RKO (cell line): ENCODE data around the gene VEZT.
"Not testable (repeated sequence)": the region's sequence is repeated elsewhere in the genome, so short reads cannot be mapped to it uniquely, and the experiment has no call there.

Source experiments
- DNase-seq: peaks from one replicate; pipeline ENCODE4 v3.0.0-alpha.2; 2016; ENCODE audit warnings: low spot score

VEZT gene

DNA sequence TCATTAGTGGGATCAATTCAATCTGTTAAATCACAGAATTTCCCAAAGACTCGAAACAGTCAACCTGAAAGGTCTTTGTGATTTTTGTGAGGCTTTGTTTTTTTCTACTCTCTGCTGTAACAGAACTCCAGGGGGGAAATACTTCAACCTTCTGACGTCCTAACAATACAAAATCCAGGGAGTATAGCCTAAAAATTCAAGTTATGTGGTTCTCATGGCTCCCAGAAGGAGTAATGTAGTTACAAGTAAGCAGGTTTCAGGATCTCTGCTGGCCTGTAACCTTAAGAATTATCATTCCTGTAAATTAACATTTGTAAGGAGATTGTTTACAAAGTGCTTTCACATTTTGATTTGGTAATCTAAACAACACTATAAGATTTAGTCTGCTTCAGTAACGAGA, 39.9 kb downstream of the VEZT start:
- DNase-seq, result no peak

- no peak for DNase-seq
These were observed 40.5 kb downstream of the VEZT start for GRCh38 chr12:95258151-95258550.

DNA sequence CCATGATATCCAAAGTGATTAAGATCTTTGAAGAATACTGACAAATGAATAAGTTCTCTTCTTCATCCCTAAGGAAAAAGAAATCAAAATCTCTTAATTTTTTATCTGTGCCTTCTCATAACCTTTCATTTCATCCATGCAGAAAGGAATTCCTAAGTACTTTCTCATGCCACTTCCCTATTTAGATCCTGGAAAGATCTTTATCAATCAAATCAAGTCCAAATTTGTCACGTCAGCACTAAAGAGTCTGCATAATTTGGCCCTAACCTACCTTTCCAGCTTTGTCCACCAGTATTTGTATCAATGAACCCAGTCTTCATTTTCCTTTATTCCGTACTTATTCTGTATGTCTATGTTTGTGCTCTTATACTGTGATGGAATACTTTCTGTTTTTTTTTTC, 41.2 kb downstream of the VEZT start:
- DNase-seq, result no peak

- DNase-seq, result no peak
These were observed 41.8 kb downstream of the VEZT start for GRCh38 chr12:95259368-95259767.

- DNase-seq, result no peak
These were observed 43.5 kb downstream of the VEZT start for GRCh38 chr12:95261109-95261508.

DNA sequence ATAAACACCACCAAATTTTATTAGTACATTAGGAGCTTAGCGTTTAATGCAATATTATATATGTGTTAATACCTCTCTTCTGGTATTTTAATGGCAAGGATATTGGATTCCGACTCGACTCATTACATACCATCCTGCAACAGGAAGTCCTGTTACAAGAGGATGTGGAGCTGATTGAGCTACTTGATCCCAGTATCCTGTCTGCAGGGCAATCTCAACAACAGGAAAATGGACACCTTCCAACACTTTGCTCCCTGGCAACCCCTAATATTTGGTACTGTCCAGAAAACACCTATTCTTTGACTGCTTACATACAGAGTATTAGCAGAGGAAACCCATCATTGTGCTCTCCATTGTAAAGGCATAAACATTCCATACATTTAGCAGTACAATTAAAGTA, 45.2 kb downstream of the VEZT start:
- DNase-seq, result no peak

GRCh38 chr12:95265765-95266164, 48.2 kb downstream of the VEZT start:
- no peak for DNase-seq

GRCh38 chr12:95266254-95266653, 48.6 kb downstream of the VEZT start:
- DNase-seq, result no peak

DNA sequence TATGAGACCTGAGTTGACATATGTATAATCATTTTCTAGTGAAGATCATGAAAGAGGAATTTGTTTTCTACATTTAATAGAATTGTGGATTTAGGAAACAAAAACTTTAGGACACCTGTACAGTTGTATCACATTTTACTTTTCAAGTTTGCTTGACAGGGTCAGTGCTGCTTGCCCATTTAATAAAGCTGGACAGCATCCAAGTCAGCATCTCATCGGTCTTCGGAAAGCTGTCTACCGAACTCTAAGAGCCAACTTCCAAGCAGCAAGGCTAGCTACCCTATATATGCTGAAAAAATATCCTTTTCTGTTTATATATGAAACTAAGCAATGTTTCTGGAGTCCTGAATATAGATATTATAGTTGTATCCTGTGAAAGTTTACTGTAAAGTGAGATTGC, 52.3 kb downstream of the VEZT start:
- DNase-seq, result no peak

DNA sequence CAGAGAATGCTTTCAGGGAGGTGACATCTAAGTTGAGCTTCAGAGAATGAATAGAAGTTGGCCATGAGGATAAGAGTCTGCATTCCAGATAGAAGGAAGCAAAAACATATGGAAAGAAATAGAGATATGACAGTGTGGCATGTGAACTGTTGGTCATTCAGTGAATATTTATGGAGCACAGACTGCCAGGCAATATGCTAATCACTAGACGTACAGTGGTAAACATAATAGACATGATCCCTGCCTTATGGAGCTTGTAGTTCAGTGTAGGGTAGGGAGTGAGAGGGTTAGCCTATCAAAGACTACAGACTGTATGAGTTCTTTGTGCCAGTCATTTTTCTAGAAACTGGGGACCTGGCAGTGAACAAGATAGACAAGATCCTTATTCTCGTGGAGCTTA, 53.9 kb downstream of the VEZT start:
- no peak for DNase-seq

DNA sequence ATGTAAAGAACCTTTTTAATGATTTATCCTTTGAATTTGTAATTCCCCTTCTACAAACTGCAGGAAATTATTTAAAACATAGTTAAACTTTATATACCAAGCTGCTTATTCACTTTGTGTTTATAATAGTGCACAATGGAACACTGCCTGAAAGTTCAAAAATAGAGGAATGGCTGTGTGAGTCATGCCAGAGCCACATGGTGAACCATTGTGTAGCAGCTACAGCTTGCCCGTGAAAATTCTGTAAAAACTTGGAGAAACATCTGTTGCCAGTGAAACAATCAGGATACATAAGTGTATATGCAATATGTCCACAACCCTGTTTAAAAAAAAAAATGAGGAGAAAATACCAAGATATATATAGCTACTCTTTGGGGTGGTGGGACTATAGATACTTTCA, 59.5 kb downstream of the VEZT start:
- DNase-seq, result no peak

GRCh38 chr12:95279856-95280255, 62.2 kb downstream of the VEZT start:
- DNase-seq, result no peak

GRCh38 chr12:95282266-95282665, 64.7 kb downstream of the VEZT start:
- peak; percentile 25 for DNase-seq

DNA sequence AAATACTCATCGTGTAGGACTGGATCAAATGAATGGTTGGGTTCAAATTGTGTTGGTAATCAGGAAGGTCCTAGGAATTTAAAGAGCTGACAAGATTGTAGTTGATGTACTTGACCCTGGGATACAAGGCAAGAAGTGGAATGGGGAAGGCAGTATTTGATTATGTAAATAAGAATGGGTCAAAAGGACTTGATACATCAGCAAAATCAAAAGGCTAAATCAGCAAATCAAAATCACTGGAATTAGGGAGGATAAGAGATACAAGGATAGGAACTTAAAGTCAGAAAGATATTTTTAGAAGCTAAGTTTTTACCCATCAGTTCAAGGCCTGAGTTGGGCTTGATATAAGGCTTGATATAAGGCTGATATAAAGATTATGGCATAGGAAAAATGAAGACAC, 65.8 kb downstream of the VEZT start:
- no peak for DNase-seq

- no peak for DNase-seq
These were observed 69.1 kb downstream of the VEZT start for GRCh38 chr12:95286713-95287112.

- no peak for DNase-seq
These were observed 73.9 kb downstream of the VEZT start for GRCh38 chr12:95291501-95291900.

- no peak for DNase-seq
These were observed 81.3 kb downstream of the VEZT start for GRCh38 chr12:95298916-95299315.

DNA sequence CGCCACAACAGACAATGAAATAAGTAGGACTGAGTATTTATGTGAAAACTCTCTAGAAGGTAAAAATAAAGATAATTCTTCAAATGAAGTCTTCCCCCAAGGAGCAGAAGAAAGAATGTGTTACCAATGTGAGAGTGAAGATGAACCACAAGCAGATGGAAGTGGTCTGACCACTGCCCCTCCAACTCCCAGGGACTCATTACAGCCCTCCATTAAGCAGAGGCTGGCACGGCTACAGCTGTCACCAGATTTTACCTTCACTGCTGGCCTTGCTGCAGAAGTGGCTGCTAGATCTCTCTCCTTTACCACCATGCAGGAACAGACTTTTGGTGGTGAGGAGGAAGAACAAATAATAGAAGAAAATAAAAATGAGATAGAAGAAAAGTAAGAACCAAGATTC, 82.7 kb downstream of the VEZT start:
- DNase-seq, result no peak

DNA sequence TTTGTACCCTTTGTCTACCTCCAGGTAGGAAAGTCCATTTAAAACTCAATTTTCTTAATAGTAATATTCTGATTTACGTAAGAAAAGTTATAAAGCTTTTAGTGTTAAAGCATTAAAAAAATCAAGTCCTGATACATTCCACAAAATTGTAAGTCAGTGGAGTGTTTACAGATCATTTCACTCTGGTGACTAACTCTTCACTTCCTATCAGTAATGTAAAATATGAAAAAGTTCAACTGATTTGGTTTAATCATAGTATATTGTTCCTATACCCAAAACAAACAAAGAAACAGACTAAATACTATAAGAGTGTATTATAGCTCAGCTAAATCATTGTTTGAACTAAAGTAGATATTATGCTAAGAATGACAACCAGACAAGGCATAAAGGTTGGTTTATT, 85.9 kb downstream of the VEZT start:
- no peak for DNase-seq

GRCh38 chr12:95304673-95305198, 87.1 kb downstream of the VEZT start:
- peak; percentile 12 for DNase-seq

GRCh38 chr12:95312656-95313055, 95.0 kb downstream of the VEZT start:
- no peak for DNase-seq

DNA sequence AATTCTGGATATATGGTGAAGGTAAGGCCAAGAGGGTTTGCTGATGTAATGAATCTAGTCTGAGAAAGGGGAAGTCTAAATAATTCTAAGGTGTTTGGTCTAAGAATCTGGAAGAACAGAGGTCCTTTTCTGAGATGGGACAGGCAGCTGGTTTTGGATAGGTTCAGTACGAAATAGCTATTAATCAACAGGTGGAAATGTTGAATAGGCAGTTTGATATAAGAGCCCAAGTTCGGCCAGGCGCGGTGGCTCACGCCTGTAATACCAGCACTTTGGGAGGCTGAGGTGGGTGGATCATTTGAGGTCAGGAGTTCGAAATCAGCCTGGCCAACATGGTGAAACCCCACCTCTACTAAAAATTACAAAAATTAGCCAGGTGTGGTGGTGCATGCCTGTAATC, 97.1 kb downstream of the VEZT start:
- not testable (repeated sequence) for DNase-seq

- DNase-seq, result no peak
These were observed 99.2 kb downstream of the VEZT start for GRCh38 chr12:95316798-95317197.

DNA sequence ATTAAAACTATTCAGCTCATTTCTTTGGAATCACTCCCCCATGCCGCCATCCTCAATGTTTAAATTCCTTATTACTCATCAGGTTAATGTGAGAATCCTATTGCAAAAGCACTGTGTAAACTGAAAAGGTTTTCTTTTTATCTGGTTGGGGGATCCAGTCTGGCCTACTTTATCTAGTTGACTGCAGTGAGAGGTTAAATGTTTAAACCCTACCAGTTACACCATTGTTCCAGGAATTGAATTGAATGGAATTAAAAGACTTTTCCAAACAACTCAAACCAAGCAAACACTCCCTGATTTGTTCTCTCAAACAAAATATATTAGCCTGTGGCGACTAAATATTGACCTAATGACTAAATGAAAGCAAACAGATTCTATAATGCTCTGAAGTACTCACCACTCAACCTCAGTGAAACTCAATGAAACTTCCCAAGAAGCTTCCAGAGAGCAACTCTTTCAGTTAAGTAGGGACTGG, 100.5 kb downstream of the VEZT start:
- DNase-seq, result no peak
